Aorta (tissue), 5 donors: ENCODE data around the gene KCTD2. TPM values are rescaled to one million over a fixed set of nuclear protein-coding genes. Genes with fewer than 3 reads are reported as not detected.
"Not testable (repeated sequence)": the region's sequence is repeated elsewhere in the genome, so short reads cannot be mapped to it uniquely, and the experiment has no call there.

Experiments
- ATAC-seq: fragments of 200-7000 bp; cut with Tn5 transposase; one replicate; pipeline ENCODE4 v1.9.1; 2022; ENCODE audit warnings: moderate library complexity; ENCODE audit not compliant: low FRiP score
- DNase-seq, 2 donors: peaks; one replicate each; pipeline ENCODE4 v3.0.0-alpha.2; 2020
- H3K27ac ChIP-seq, 2 donors: one replicate each; pipeline ENCODE4 v1.5.1; 2013; ENCODE audit warnings: low read length in 2 of 2, mild to moderate bottlenecking in 2 of 2, moderate library complexity in 2 of 2, control low read depth in 1 of 2, inconsistent platforms in 1 of 2, low read depth in 1 of 2
- H3K27me3 ChIP-seq, 2 donors: one replicate each; pipeline ENCODE4 v1.6.1; 2013; ENCODE audit warnings: control low read depth in 1 of 2, low read length in 1 of 2, mild to moderate bottlenecking in 1 of 2, moderate library complexity in 1 of 2; ENCODE audit not compliant: insufficient read depth in 2 of 2, control insufficient read depth in 1 of 2
- H3K36me3 ChIP-seq, 2 donors: one replicate each; pipeline ENCODE4 v1.6.1; 2013; ENCODE audit warnings: control low read depth in 1 of 2, low read length in 1 of 2, mild to moderate bottlenecking in 1 of 2; ENCODE audit not compliant: insufficient read depth in 2 of 2, control insufficient read depth in 1 of 2
- H3K4me1 ChIP-seq, 2 donors: one replicate each; pipeline ENCODE4 v1.6.1; 2013; ENCODE audit warnings: low read length in 2 of 2, control low read depth in 1 of 2, mild to moderate bottlenecking in 1 of 2, moderate library complexity in 1 of 2; ENCODE audit not compliant: insufficient read depth in 2 of 2, control insufficient read depth in 1 of 2
- H3K4me3 ChIP-seq, 2 donors: one replicate each; pipeline ENCODE4 v1.5.1; 2013; ENCODE audit warnings: low read length in 2 of 2, control low read depth in 1 of 2, mild to moderate bottlenecking in 1 of 2
- H3K9me3 ChIP-seq: one replicate; pipeline ENCODE4 v1.6.1; 2013; ENCODE audit warnings: mild to moderate bottlenecking, low read length; ENCODE audit not compliant: control insufficient read depth
- WGBS, 2 donors: extraction: QIAGEN DNeasy Blood & Tissue Kit; methylation state at CpG; one replicate each; pipeline ENCODE4 v1.1.7; 2013; 5-methylcytosine and 5-hydroxymethylcytosine counted together
- intact Hi-C, 2 donors: fragments of 100-400 bp; cut with DNase I; formaldehyde crosslinking; loops; one replicate each; pipeline versions ENCODE4 v1.14.2 to v1.15.0; 2022
- polyA plus RNA-seq, 2 donors: library from polyadenylated mRNA; stranded (reverse); fragments of 200-250 nt; gene quantifications; one replicate each; pipeline ENCODE4 v1.2.3, GENCODE V29; 2013
- total RNA-seq, 2 donors: library from RNA; stranded (reverse); fragmentation: NEBNext Ultra II Directional; extraction: Animal tissue kit (Norgen Biotek cat#: 25700); gene quantifications; one replicate each; pipeline ENCODE4 v1.2.1, GENCODE V29; 2021
- donor health status: healthy with polysubstance abuse.
- donor health status: Bipolar disorder and iron deficiency.
- donor health status: DM: no; HTN: no; CAD: no.
- donor health status: DM: no; HTN: no; CAD: no.
- donor health status: DM: yes; HTN: yes; CAD: no.

KCTD2 gene
- total and polyA plus RNA-seq, 4 donors = 13.9 to 26.4 (median 18.1) TPM

GRCh38 chr17:75041656-75042280 is 5.3 kb upstream of the KCTD2 start:
- Histone ChIP-seq H3K36me3 (peaks cover 0 to 5% of the 10 kb centered on the region in 2 donors), H3K27ac (no peak overlapping the region), H3K4me3 (no peak overlapping the region), H3K27me3 (no peaks in the 10 kb centered on the region), H3K4me1 (no peaks in the 10 kb centered on the region), H3K9me3 (no peaks in the 10 kb centered on the region)
- ATAC-seq (no peak), DNase-seq (no peak)
- 76 to 82% methylated on average over 12 of the region's 12 CpGs for WGBS, 2 donors
- intact Hi-C loops = no loop called here

DNA sequence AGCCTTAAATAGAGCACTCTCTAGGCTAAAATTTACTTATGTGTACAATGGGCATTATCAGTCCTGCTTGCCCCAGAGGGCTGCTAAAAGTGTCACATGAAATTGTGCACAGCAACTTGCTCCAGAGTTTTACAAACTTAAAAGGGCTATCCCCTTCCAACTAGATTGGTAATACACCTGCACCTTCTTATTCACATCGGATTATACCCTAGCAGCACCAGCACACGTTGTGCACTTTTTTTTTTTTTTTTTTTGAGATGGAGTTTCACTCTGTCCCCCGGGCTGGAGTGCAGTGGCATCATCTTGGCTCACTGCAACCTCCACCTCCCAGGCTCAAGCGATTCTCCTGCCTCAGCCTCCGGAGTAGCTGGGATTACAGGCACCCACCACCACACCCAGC is 3.2 kb upstream of the KCTD2 start:
- H3K27ac ChIP-seq, H3K9me3 ChIP-seq, H3K36me3 ChIP-seq, DNase-seq, ATAC-seq, H3K4me3 ChIP-seq, intact Hi-C loops, H3K27me3 ChIP-seq, H3K4me1 ChIP-seq: not testable (repeated sequence)
- WGBS, 2 donors = 66 to 68% methylated on average over 5 of the region's 5 CpGs

DNA sequence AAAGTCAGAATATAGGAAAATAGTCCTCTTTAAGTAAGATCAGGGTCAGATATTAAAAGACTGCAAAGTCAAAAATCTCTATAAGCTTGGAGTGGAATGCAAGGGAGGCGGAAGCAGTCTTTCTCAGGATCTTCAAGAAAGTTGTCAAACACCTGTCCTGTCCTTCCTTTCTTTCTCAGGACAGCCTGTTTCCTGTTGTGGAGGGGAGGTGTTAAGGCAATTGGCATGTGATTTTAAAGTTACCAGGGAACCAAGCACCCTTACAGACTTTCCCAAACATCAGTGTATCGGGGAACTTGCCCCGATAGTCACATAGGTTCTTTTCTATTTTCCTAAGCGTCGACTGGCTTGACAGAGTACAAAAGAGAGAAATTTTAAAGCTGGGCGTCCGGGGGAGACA is 2.3 kb upstream of the KCTD2 start:
- H3K9me3 ChIP-seq = no peaks in the 10 kb centered on the region
- H3K27ac ChIP-seq = no peak overlapping the region
- peaks cover 0 to 2% of the 10 kb centered on the region in 2 donors for H3K36me3 ChIP-seq
- intact Hi-C loops = loop anchor here in 1 of 2 donors (5.0 kb wide), 1 partner anchor 63 kb away; the partner anchor contains the start of gene ARMC7
- 71 to 77% methylated on average over 7 of the region's 7 CpGs for WGBS, 2 donors
- no peaks in the 10 kb centered on the region for H3K27me3 ChIP-seq
- no peak overlapping the region for H3K4me3 ChIP-seq
- ATAC-seq (no peak), DNase-seq (no peak)
- peaks cover 0 to 2% of the 10 kb centered on the region in 2 donors for H3K4me1 ChIP-seq

GRCh38 chr17:75045946-75046406 is 1.0 kb upstream of the KCTD2 start:
- peak in 1 of 2 donors; percentile 85 for DNase-seq
- not testable (repeated sequence) for H3K27ac ChIP-seq, H3K27me3 ChIP-seq, H3K4me1 ChIP-seq, H3K9me3 ChIP-seq, H3K36me3 ChIP-seq, ATAC-seq
- intact Hi-C loops = loop anchor here in 1 of 2 donors (5.0 kb wide), 1 partner anchor 61 kb away; the partner anchor contains the start of gene ARMC7
- peak overlapping the region in 1 of 2 donors; percentile 85 for H3K4me3 ChIP-seq
- 11 to 12% methylated on average over 25 of the region's 25 CpGs for WGBS, 2 donors

DNA sequence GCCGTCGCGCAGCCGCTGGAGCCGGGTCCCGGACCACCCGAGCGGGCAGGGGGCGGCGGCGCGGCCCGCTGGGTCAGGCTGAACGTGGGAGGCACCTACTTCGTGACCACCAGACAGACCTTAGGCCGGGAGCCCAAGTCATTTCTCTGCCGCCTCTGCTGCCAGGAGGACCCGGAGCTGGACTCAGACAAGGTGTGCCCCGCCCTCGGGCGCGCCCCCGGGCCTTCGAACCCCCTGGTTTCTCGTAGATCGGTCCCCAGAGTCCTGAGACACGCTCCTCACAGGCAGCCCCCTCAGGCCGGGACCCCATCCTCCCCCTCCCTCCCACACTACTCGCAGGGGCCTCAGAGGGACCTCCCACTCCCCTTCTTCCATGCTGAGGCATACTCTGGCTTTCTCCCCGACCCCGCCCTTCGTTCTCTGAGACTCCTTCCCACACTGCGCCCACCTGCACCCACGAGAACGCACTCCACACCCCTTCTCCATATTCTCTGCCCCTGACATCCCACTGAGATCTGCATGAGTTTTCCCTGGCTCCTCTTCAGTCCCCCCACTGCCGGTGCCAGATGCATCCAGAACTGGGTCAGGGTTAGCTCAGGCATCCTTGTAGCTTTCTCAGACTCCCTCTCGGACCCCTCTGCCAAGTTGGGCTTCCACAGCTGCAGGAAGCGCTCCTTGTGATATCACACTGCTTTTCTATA is 523 bp downstream of the KCTD2 start:
- 1% methylated on average over 36 to 38 of the region's 38 CpGs for WGBS, 2 donors
- intact Hi-C loops = loop anchor here in 1 of 2 donors (1.0 to 5.0 kb wide), 2 partner anchors 30 to 60 kb away; partner anchors contain the start of gene ARMC7
- peaks cover 0 to 2% of the 10 kb centered on the region in 2 donors for H3K36me3 ChIP-seq
- no peaks in the 10 kb centered on the region for H3K27me3 ChIP-seq
- peak in 1 of 2 donors; percentile 67 for DNase-seq
- H3K9me3 ChIP-seq = no peaks in the 10 kb centered on the region
- H3K27ac ChIP-seq = peak overlapping the region; percentile 15 to 35
- peak; percentile 1 for ATAC-seq
- H3K4me3 ChIP-seq = peak overlapping the region; percentile 96 to 99
- H3K4me1 ChIP-seq = peaks cover 0 to 2% of the 10 kb centered on the region in 2 donors

DNA sequence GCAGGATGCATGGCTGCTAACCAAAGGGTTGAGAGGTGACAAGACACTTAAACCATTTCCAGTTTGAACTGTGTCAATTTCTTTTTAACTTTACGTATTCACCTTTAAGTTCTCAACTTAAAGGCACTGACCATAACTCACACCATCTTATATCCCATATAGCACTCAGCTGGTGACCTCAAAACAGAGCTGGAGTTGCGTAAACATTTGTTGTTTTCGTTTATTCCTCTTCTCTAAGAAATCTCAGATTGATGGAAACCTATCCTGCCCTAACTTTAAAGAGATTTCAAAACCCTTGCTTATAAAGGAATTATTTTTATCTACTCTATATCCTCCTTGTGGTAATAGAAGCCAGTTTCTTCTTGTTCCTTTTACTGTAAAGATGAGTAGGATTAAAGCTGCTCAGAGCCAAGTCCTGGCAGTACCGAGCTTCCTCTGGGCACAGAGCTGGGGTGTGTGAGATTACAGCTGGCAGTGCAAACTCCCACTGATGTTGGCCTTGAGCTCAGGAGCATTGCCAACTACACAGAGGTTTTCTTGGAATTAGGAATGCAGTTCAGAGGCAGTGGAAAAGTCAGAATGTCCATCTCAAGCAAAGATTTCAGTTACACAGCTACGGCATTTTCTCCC is 1.3 kb downstream of the KCTD2 start:
- 7 to 8% methylated on average over 5 of the region's 5 CpGs for WGBS, 2 donors
- H3K36me3 ChIP-seq = peaks cover 0 to 2% of the 10 kb centered on the region in 2 donors
- H3K4me3 ChIP-seq = peak overlapping the region in 1 of 2 donors; percentile 96
- H3K4me1 ChIP-seq = peaks cover 0 to 2% of the 10 kb centered on the region in 2 donors
- H3K27ac ChIP-seq = no peak overlapping the region
- no peak for ATAC-seq
- H3K9me3 ChIP-seq = no peaks in the 10 kb centered on the region
- intact Hi-C loops = loop anchor here in 1 of 2 donors (1.0 to 5.0 kb wide), 2 partner anchors 29 to 59 kb away; partner anchors contain the start of gene ARMC7
- no peak for DNase-seq
- H3K27me3 ChIP-seq = no peaks in the 10 kb centered on the region

GRCh38 chr17:75049057-75049456 is 2.0 kb downstream of the KCTD2 start:
- ATAC-seq (no peak), DNase-seq (no peak)
- no peaks in the 10 kb centered on the region for H3K27me3 ChIP-seq
- no peak overlapping the region for H3K27ac ChIP-seq
- no peak overlapping the region for H3K4me3 ChIP-seq
- H3K4me1 ChIP-seq = peaks cover 0 to 2% of the 10 kb centered on the region in 2 donors
- H3K36me3 ChIP-seq = peaks cover 0 to 2% of the 10 kb centered on the region in 2 donors
- intact Hi-C loops = loop anchor here in 1 of 2 donors (5.0 kb wide), 1 partner anchor 58 kb away; the partner anchor contains the start of gene ARMC7
- WGBS, 2 donors = 79 to 82% methylated on average over 5 of the region's 5 CpGs
- H3K9me3 ChIP-seq = no peaks in the 10 kb centered on the region

DNA sequence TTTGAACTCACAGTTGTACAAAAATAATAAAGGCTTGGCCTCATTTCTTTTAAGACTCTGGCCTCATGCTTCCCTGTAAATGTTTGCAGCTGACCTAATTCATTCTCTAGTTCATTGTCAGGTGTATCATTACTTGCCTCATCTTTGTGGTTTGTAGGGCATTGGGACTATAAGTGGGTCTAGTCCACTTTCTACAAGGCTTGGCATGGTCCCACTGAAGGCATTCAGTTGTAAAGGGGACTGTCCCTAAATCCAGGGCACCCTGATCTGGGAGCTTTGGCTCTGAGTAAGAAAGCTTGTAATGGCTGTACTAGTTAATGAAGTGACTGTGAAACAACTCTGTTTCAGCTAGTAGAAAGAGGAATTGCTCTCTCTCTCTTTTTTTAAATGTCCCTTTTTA is 2.7 kb downstream of the KCTD2 start:
- H3K9me3 ChIP-seq = no peaks in the 10 kb centered on the region
- peaks cover 0 to 2% of the 10 kb centered on the region in 2 donors for H3K36me3 ChIP-seq
- no peak overlapping the region for H3K4me3 ChIP-seq
- intact Hi-C loops = loop anchor here in 1 of 2 donors (5.0 to 10.0 kb wide), 2 partner anchors 58 to 135 kb away; partner anchors contain the start of genes ARMC7 and SUMO2
- H3K4me1 ChIP-seq = peaks cover 0 to 2% of the 10 kb centered on the region in 2 donors
- H3K27ac ChIP-seq = no peak overlapping the region
- ATAC-seq (no peak), DNase-seq (no peak)
- H3K27me3 ChIP-seq = no peaks in the 10 kb centered on the region
